ENCODE data around the gene BEND4.
"Not testable (repeated sequence)": the region's sequence is repeated elsewhere in the genome, so short reads cannot be mapped to it uniquely, and the experiment has no call there.

BEND4 gene

DNA sequence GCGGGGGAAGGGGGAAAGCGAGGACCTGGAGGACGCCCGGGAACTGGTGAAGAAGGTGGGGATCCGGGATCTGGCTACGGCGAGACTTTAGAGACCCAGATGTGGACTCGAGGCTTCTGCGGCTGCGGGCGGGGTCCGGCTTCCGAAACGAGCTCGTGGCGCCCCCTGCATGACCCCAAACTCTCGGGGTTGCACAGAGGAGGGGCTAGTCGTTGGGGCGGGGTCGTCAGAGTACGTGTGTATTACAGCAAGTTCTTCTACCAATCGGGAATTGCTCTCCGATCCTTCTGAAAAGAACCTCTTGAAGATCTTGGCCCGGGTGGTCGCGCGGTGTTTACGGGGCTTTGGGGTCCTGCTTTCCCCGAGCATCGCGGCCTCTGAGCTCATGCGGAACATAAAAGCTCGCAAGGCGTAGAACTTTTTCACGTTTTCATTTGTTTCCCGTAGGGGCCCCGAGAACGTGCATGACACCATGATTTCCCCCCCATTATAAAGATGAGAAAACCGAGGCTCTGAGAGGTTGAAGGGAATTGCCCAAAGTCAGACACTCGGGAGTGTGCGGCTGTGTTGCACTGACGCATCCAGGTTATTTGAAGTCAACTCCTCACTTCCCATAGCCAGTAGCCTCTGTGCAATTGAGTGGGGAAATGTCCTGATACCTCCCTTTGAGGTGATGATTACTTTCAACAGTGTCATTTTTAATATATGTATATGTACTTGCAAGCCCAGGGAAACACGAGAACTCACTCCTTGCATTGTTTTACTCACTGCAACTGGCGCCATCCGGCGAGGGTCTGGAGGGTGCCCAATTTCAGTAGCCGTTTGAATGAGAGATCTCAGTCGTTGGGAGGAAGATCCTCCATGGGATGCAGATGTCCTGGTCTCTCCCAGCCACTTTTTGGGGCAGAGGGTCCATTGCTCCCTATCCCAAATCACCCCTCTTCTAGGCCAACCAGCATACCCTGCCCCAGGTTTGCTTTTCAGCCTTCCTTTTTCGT is at the start of gene BEND4:
Gene BEND4 (minus strand): TSS at position 149 of the 998 bp plus-strand sequence. CDS start 512 bp downstream, outside the sequence.
- DNase-seq (ENCODE audit: low spot score), result no peak

DNA sequence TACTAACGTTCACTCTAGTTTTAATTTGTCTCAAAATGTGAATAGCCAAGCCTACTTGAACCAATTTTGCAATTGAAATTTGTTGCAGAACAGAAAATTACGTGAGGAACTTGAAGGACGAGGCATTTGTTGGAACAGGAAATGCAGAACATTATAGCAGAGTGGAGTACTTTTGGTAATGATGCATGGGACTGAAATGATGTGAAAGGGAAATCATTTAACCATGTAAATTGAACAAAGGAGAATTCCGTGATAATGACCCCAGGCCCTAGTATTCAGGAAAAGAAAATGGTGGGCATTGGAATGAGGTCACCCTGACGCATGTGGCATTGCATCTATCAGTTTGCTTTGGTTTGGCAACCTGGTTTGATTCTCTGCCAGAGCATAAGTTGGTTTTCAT is 44.9 kb upstream of the BEND4 start:
- DNase-seq (ENCODE audit: low spot score), result no peak

DNA sequence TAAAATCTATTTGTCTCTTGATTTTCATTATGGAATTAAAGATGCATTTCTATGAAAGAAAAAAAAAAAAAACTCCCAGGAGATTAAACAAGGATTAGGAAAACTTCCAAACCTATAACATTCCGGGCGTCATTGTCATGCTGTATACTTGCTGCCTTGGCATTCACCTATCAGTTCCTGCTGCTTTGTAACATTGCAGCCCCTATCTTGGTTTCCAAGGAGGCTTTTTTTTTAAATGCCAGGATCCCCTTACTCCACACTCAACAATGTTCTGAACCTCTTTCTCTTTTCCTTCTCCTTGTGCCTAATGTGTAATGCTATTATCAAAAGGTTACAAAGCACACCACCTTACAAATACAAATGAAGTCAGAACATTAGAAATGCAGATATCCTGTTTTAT is 20.5 kb upstream of the BEND4 start:
- no peak for DNase-seq (ENCODE audit: low spot score)

- no peak for DNase-seq (ENCODE audit: low spot score)
Observed at GRCh38 chr4:42172128-42172790, 19.8 kb upstream of the BEND4 start.

DNA sequence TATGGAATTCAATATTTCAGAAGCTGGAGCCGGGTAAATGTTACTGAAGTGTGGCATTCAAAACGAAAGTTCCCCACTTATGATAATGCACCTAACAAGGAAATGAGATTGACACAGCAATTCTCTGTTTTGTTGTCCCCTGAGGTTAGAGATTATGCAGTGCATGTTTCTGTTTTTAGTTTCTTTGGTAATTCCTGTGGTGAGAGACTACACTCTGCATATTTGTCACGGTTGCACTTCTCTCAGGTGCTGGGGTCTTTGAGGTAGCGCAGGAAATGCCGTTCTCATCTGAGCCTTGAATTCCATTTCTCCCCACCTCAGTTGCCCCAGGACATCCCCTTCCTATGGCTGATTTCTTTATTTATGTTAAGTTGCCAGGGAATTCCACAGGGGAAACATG is 15.3 kb upstream of the BEND4 start:
- DNase-seq (ENCODE audit: low spot score), result no peak

GRCh38 chr4:42166186-42166585 is 13.7 kb upstream of the BEND4 start:
- DNase-seq (ENCODE audit: low spot score), result not testable (repeated sequence)

- no peak for DNase-seq (ENCODE audit: low spot score)
Observed at GRCh38 chr4:42159271-42160001, 7.0 kb upstream of the BEND4 start.

DNA sequence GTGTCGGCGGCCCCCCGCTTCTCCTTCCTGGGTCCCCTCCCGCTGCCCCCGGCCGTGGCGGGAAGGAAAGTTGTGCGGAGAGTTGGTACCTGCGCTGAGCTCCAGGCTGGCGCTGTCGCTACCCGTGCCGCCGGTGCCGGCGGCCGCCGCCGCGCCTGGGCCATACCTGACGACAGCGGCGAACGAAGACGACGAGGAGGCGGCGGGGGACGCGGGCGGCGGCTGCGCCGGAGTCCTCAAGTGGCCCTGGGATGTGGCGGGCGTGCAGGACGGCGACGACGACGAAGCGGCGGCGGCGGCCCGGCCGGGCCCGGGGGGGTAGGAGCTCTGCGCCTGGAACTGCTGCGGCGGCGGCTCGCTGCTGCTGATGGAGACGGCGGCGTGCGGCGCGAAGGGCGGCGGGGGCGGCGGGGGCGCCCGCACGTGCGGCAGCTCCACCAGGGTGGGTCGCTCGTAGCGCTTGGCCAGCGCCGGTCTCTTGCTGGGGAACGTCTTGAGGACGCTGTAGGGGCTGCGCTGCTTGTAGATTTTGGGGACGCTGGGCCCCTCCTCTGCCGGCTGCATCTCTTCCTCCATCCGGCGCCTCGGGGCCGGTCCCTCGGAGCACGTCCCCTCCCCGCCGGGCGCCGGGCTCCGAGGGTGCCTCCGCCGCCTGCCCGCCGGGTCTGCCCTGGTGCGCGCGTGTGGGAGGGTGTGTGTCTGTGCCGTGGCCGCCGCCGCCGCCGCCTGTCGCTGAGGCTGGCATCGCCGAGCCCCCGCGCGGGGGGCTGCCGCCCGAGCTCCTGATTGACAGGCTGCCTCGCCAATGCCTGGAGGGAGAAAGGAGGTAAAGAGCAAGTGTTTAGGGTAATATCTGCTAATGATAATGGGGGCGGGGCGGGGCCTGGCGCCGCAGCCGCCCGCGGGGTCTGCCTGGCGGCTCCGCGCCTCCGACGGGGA is 618 bp downstream of the BEND4 start:
- DNase-seq (ENCODE audit: low spot score), result peak; percentile 31

GRCh38 chr4:42150653-42151567 is 1.5 kb downstream of the BEND4 start:
- DNase-seq (ENCODE audit: low spot score), result no peak

DNA sequence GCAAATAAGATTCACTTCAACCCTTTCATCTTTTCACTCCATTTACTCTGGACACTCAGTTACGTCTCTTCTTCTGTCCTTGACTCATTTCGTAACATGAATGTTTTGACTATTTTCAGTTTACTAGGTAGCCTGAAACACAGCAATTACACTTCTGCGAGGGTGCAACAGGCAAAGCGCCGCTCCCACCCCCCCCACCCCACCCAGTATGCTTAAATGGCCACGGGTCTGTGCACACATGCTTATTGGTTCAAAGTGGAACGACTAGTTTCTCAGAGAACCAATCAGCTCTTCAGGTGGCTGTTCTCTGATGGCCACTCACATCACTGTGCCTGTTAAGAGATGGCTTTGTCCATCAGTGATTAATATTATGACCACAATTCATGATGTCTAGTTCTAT is 3.5 kb downstream of the BEND4 start:
- DNase-seq (ENCODE audit: low spot score), result no peak

GRCh38 chr4:42148425-42148824 is 4.0 kb downstream of the BEND4 start:
- no peak for DNase-seq (ENCODE audit: low spot score)

- no peak for DNase-seq (ENCODE audit: low spot score)
Observed at GRCh38 chr4:42144028-42144427, 8.4 kb downstream of the BEND4 start.

DNA sequence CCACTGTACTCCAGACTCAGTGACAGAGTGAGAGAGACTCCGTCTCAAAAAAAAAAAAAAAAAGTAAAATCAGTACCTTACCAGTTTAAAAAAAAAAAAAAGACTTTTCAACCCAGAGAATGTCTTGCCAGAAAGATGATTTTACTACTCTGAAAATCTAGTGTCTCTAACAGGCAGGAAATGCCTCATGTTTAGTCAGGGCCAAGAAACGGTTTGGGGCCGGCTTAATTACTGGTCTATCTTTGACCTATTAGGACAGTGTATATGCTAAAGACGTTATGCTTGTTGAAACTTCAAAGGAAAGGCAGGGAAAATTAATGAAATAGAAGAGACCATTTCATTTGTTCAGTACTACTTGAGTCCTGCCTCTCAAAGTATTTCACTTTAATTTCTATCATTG is 9.9 kb downstream of the BEND4 start:
- no peak for DNase-seq (ENCODE audit: low spot score)

DNA sequence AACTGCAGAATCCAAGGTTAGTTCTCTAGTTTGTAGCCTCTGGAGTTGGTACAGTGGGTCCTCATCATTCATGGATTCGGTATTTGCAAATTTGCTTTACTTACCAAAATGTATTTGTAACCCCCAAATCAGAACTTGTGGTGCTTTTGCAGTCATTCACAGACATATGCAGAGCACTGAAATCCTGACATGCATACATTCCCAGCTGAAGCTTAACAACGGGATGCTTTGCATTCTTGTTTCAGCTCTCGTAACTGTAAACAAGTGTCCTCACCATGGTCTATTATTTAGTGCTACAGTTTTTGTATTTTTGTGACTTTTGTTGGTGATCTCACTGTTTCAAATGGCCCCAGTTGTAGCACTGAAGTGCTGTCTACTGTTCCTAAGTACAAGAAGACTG is 16.1 kb downstream of the BEND4 start:
- no peak for DNase-seq (ENCODE audit: low spot score)

- no peak for DNase-seq (ENCODE audit: low spot score)
Observed at GRCh38 chr4:42133006-42133405, 19.4 kb downstream of the BEND4 start.

DNA sequence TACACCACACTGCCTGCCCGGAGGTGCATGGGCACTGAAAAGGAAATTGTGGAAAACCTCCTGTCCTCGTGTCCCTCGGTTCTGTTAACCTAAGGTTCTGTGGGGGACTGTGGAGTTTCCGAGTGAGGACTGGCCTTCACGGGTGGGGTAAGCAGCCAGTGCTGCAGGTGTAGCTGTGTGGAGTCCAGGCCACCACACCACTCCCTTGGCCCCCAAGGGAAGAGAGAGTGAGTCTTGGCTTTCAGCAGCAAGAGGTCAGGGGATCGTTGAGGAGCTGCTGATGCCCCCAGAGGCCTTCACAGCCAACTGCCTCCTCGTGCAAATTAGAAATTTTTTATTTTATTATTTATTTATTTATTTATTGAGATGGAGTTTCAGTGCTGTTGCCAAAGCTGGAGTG is 20.4 kb downstream of the BEND4 start:
- no peak for DNase-seq (ENCODE audit: low spot score)

DNA sequence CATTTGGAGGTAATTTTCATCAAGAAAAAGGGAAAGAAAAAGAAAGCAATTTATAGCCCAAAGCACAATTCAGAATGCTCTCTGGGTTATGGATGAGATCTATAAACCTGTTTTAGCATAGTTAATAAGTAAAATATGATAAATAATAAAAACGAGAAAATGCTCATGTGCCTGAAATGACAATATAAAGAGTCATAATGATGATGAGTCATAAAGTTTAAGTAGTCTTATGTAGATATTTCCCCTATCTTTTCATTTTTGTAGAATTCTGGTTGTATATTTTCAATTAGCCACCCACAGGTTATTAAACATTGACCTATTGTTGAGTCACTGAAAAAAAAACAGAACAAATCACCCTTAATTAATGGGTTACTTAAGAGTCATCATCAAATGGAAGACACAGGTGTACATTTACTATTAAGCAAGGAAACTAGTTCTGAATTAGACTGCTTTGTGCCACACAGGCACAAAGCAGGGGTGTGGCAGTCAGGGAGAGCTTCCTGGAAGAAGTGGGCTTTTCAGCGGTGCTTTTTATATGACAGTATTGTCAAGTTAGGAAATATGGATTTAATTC is 29.3 kb downstream of the BEND4 start:
- no peak for DNase-seq (ENCODE audit: low spot score)

- no peak for DNase-seq (ENCODE audit: low spot score)
Observed at GRCh38 chr4:42122237-42122636, 30.2 kb downstream of the BEND4 start.

- no peak for DNase-seq (ENCODE audit: low spot score)
Observed at GRCh38 chr4:42119886-42120285, 32.6 kb downstream of the BEND4 start.

DNA sequence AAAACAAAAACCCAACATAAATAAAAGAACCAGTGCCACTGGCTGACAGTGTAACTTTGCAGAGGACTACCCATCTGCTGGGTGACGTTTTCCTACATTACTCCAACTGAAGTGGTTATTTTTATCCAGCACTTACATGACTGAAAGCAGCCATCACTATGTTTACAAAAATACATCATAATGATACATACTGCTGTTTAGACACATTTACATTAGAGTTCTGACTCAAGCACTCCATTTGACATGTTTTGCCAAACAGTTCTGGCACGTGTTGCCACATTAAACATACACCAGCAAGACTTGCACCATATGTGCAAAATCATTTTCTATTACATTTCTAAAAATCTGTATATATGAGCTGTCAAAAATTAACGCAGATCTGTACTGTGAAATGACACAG is 39.6 kb downstream of the BEND4 start:
- DNase-seq (ENCODE audit: low spot score), result no peak
